Loucy (cell line): ENCODE data around the gene DNM3.

Experiments
- CTCF ChIP-seq: fragments of 200-600 bp; sonication (generic); conservative IDR thresholded peaks from 2 replicates; pipeline ENCODE4 v1.5.1; 2014; ENCODE audit warnings: mild to moderate bottlenecking, antibody characterized with exemption, low read length
- EZH2phosphoT487 ChIP-seq: fragments of 200-600 bp; IDR thresholded peaks from 2 replicates; pipeline ENCODE4 v1.6.1; 2018; ENCODE audit warnings: antibody characterized with exemption, mild to moderate bottlenecking, moderate library complexity, borderline replicate concordance

GRCh38 chr1:171826973-171827372 lies 14.3 kb upstream of the DNM3 start:
- no peak for TF ChIP-seq CTCF
- TF ChIP-seq EZH2phosphoT487, result no peak
